AG09319 (cell line): ENCODE data around the gene HNRNPAB.
A peak's percentile ranks its signal among the peaks of the same experiment; 100 is the strongest.

ENCODE experiments used
- DNase-seq: peaks from one replicate; pipeline ENCODE4 v3.0.0-alpha.2; 2010; ENCODE audit warnings: low read depth; ENCODE audit errors: extremely low read depth
- CTCF ChIP-seq: IDR thresholded peaks from 2 replicates; pipeline ENCODE4 v1.5.1; 2011; ENCODE audit warnings: low read depth, mild to moderate bottlenecking, inconsistent platforms, low read length, moderate library complexity

Gene HNRNPAB

GRCh38 chr5:178204182-178204934 is at the start of gene HNRNPAB:
TSS of gene HNRNPAB (plus strand) at chr5:178204533. CDS start at chr5:178204838, 305 bp downstream.
- DNase-seq, result peak; percentile 93
- no peak for TF ChIP-seq CTCF

- DNase-seq, result no peak
These were observed 49.3 kb upstream of the HNRNPAB start for GRCh38 chr5:178155065-178155464.

GRCh38 chr5:178160176-178160575 is 44.2 kb upstream of the HNRNPAB start:
- TF ChIP-seq CTCF, result no peak
- no peak for DNase-seq

More at GRCh38 chr5:178155065-178155464, 49.3 kb upstream of the HNRNPAB start:
- no peak for TF ChIP-seq CTCF

GRCh38 chr5:178162481-178162880 is 41.9 kb upstream of the HNRNPAB start:
- no peak for DNase-seq
- no peak for TF ChIP-seq CTCF

GRCh38 chr5:178163772-178164735 is 40.3 kb upstream of the HNRNPAB start:
- DNase-seq, result no peak
- peak; percentile 99 for TF ChIP-seq CTCF

GRCh38 chr5:178165581-178165980 is 38.8 kb upstream of the HNRNPAB start:
- no peak for DNase-seq
- TF ChIP-seq CTCF, result no peak

- TF ChIP-seq CTCF, result no peak
- no peak for DNase-seq
These were observed 33.9 kb upstream of the HNRNPAB start for GRCh38 chr5:178170455-178170854.
